HPDE6-E6E7 (cell line): ENCODE data around the gene GPRC5B.

Experiments
- DNase-seq: peaks from one replicate; pipeline ENCODE4 v3.0.0; 2011; ENCODE audit warnings: missing footprints; ENCODE audit errors: extremely low spot score

The GPRC5B gene

GRCh38 chr16:19884611-19885450 is at the start of gene GPRC5B:
Gene GPRC5B (minus strand): TSS chr16:19884848. CDS start chr16:19872845, 12,003 bp downstream.
- no peak for DNase-seq

- no peak for DNase-seq
Observed at GRCh38 chr16:19933740-19934139, 49.1 kb upstream of the GPRC5B start.

- no peak for DNase-seq
Observed at GRCh38 chr16:19929062-19929511, 44.4 kb upstream of the GPRC5B start.

- no peak for DNase-seq
Observed at GRCh38 chr16:19928432-19928831, 43.8 kb upstream of the GPRC5B start.

- no peak for DNase-seq
Observed at GRCh38 chr16:19926449-19927390, 42.1 kb upstream of the GPRC5B start.

- DNase-seq = no peak
Observed at GRCh38 chr16:19923396-19923795, 38.7 kb upstream of the GPRC5B start.

- DNase-seq = no peak
Observed at GRCh38 chr16:19919142-19919541, 34.5 kb upstream of the GPRC5B start.

- no peak for DNase-seq
Observed at GRCh38 chr16:19916064-19916463, 31.4 kb upstream of the GPRC5B start.

- no peak for DNase-seq
Observed at GRCh38 chr16:19914877-19915276, 30.2 kb upstream of the GPRC5B start.

GRCh38 chr16:19913340-19913645 is 28.6 kb upstream of the GPRC5B start:
- no peak for DNase-seq

- no peak for DNase-seq
Observed at GRCh38 chr16:19912455-19913339, 28.0 kb upstream of the GPRC5B start.

- DNase-seq = no peak
Observed at GRCh38 chr16:19911747-19912454, 27.3 kb upstream of the GPRC5B start.

GRCh38 chr16:19911204-19911603 is 26.6 kb upstream of the GPRC5B start:
- no peak for DNase-seq

GRCh38 chr16:19909750-19910322 is 25.2 kb upstream of the GPRC5B start:
- no peak for DNase-seq

- no peak for DNase-seq
Observed at GRCh38 chr16:19908921-19909320, 24.3 kb upstream of the GPRC5B start.

- peak; percentile 69 for DNase-seq
Observed at GRCh38 chr16:19907161-19907992, 22.7 kb upstream of the GPRC5B start.

GRCh38 chr16:19901164-19901563 is 16.5 kb upstream of the GPRC5B start:
- no peak for DNase-seq

GRCh38 chr16:19899605-19899955 is 14.9 kb upstream of the GPRC5B start:
- no peak for DNase-seq

- peak; percentile 47 for DNase-seq
Observed at GRCh38 chr16:19898924-19899604, 14.4 kb upstream of the GPRC5B start.
